HepG2 (cell line): Measurements from ENCODE around the gene HSPA14. TPM values are rescaled to one million over a fixed set of nuclear protein-coding genes. Genes with fewer than 3 reads are reported as not detected.

Experiments
- DMAP1 ChIP-seq: IDR thresholded peaks from 2 replicates; pipeline ENCODE4 v1.6.1; 2016
- ESRRA ChIP-seq: sonication (generic); formaldehyde crosslinking; IDR thresholded peaks from 2 replicates; pipeline ENCODE4 v1.5.1; 2020; ENCODE audit warnings: mild to moderate bottlenecking, low read depth, missing genetic modification reagents
- JDP2 ChIP-seq: sonication (generic); formaldehyde crosslinking; IDR thresholded peaks from 2 replicates; pipeline ENCODE4 v1.8.1; 2022; ENCODE audit warnings: missing genetic modification reagents, borderline replicate concordance
- KDM6A ChIP-seq: IDR thresholded peaks from 2 replicates; pipeline ENCODE4 v1.6.1; 2016; ENCODE audit warnings: low read depth
- MAZ ChIP-seq, 2 experiments: sonication (generic) in 1 of 2; formaldehyde crosslinking in 1 of 2; IDR thresholded peaks; 2 replicates each; pipeline versions ENCODE4 v1.5.0 to v1.6.1; 2012 to 2020; ENCODE audit warnings: low read depth in 2 of 2, mild to moderate bottlenecking in 2 of 2, borderline replicate concordance in 1 of 2, improper control_type of control experiment in 1 of 2, low read length in 1 of 2, missing genetic modification reagents in 1 of 2, moderate library complexity in 1 of 2
- NR2C2 ChIP-seq: sonication (generic); formaldehyde crosslinking; IDR thresholded peaks from 2 replicates; pipeline ENCODE4 v1.4.0; 2020; ENCODE audit warnings: missing genetic modification reagents, mild to moderate bottlenecking, moderate library complexity, borderline replicate concordance
- ZNF333 ChIP-seq: sonication (generic); formaldehyde crosslinking; IDR thresholded peaks from 2 replicates; pipeline ENCODE4 v1.4.0; 2020; ENCODE audit warnings: mild to moderate bottlenecking, missing genetic modification reagents, borderline replicate concordance
- ZNF33B ChIP-seq: sonication (generic); formaldehyde crosslinking; IDR thresholded peaks from 2 replicates; pipeline ENCODE4 v1.5.1; 2020; ENCODE audit warnings: mild to moderate bottlenecking, missing genetic modification reagents
- ZNF34 ChIP-seq: sonication (generic); formaldehyde crosslinking; IDR thresholded peaks from 2 replicates; pipeline ENCODE4 v1.4.0; 2020; ENCODE audit warnings: mild to moderate bottlenecking, missing genetic modification reagents, borderline replicate concordance
- ZNF468 ChIP-seq: sonication (generic); formaldehyde crosslinking; IDR thresholded peaks from 2 replicates; pipeline ENCODE4 v1.8.0; 2022; ENCODE audit warnings: mild to moderate bottlenecking, moderate library complexity, missing genetic modification reagents
- ZNF562 ChIP-seq: sonication (generic); formaldehyde crosslinking; IDR thresholded peaks from 2 replicates; pipeline ENCODE4 v1.8.0; 2022; ENCODE audit warnings: missing genetic modification reagents, borderline replicate concordance
- ZNF644 ChIP-seq: IDR thresholded peaks from 2 replicates; pipeline ENCODE4 v1.6.1; 2016; ENCODE audit warnings: low read depth
- polyA plus RNA-seq, 8 experiments: library from polyadenylated mRNA; depleted of rRNA in 3 of 8; stranded (reverse) in 7 of 8; unstranded in 1 of 8; fragments of >200 nt; fragmentation: Illumina TruSeq in 4 of 8; extraction: Trizol in 4 of 8; gene quantifications; 2 replicates each; pipeline versions ENCODE4 v1.2.1 to v1.2.3, GENCODE V29; 2011 to 2016; ENCODE audit warnings: low read depth in 4 of 8, missing spikeins in 1 of 8, mixed read lengths in 1 of 8; ENCODE audit not compliant: insufficient read depth in 1 of 8
- total RNA-seq, 5 experiments: library from RNA; depleted of rRNA; stranded (reverse); fragments of >200 nt; fragmentation: Illumina TruSeq; extraction: Trizol; gene quantifications; 2 replicates each; pipeline ENCODE4 v1.2.3, GENCODE V29; 2016; ENCODE audit warnings: low read depth in 1 of 5
- TF ChIP-seq, protein P1 (sequence below): IDR thresholded peaks from 2 replicates; pipeline ENCODE4 v1.6.1; 2016; ENCODE audit warnings: low read depth, control low read depth
- TF ChIP-seq, protein P2 (sequence below), 2 experiments: sonication (generic) in 1 of 2; formaldehyde crosslinking in 1 of 2; IDR thresholded peaks; 2 replicates each; pipeline versions ENCODE4 v1.6.1 to v1.9.0; 2014 to 2022; ENCODE audit warnings: antibody characterized with exemption in 1 of 2, borderline replicate concordance in 1 of 2, inconsistent platforms in 1 of 2, low read depth in 1 of 2, missing genetic modification reagents in 1 of 2
- TF ChIP-seq, protein P3 (sequence below): sonication (generic); formaldehyde crosslinking; IDR thresholded peaks from 2 replicates; pipeline ENCODE4 v1.9.0; 2022; ENCODE audit warnings: low read depth, missing genetic modification reagents
- TF ChIP-seq, protein P4 (sequence below): sonication (generic); formaldehyde crosslinking; IDR thresholded peaks from 2 replicates; pipeline ENCODE4 v1.4.0; 2020; ENCODE audit warnings: mild to moderate bottlenecking, missing genetic modification reagents, borderline replicate concordance

Gene HSPA14
- total and polyA plus RNA-seq, 2 of the 13 experiments (the other 11 are each of a cell fraction or from before 2014, with no cell fraction given), result 10.7 to 29.8 TPM

DNA sequence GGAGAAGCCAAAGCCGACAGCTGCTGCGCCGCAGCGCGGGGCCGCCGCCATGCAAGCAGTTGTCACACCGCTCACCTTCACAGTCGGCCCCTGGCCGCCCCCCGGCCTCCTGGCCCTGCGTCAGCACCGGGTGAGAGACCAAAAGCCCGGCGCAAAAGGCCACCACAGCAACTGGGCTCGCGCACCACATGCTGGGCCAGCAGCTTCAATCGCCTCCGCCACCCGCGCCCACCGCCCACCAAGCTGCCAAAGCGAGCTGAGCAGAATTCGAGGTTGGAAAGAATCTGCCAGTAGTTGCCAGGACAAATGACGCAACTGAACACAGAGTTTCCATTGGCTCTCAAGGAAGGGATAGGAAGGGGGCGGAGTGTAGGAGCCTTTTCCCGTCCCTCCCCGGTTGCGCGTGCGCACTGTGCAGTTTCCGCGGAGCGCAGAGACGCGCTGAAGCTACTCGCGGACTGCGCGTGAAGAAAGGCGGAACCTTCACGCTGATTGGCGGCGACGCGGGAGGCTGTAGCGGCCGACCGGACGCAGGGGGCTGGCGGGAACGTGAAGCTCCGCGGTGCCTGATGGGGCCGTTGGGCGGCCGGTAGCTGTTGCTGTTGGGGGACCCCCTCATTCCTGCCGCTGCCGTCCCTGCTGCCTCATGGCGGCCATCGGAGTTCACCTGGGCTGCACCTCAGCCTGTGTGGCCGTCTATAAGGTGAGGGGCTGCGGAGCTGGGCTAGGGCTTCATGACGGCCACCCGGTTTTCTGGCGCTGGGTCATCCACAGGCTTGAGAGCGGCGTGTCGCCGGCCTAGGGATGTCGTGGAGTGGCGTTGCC is at the start of gene HSPA14, which contains the start of the genes CDNF and MSANTD7 (continued):
- TF ChIP-seq, protein P1, sequence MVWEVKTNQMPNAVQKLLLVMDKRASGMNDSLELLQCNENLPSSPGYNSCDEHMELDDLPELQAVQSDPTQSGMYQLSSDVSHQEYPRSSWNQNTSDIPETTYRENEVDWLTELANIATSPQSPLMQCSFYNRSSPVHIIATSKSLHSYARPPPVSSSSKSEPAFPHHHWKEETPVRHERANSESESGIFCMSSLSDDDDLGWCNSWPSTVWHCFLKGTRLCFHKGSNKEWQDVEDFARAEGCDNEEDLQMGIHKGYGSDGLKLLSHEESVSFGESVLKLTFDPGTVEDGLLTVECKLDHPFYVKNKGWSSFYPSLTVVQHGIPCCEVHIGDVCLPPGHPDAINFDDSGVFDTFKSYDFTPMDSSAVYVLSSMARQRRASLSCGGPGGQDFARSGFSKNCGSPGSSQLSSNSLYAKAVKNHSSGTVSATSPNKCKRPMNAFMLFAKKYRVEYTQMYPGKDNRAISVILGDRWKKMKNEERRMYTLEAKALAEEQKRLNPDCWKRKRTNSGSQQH, result peak; percentile 4; the same call in 1 of the 2 replicates
- no peak for TF ChIP-seq ZNF333
- TF ChIP-seq ZNF468 (CRISPR knock-in tag), result no peak
- TF ChIP-seq, protein P2, sequence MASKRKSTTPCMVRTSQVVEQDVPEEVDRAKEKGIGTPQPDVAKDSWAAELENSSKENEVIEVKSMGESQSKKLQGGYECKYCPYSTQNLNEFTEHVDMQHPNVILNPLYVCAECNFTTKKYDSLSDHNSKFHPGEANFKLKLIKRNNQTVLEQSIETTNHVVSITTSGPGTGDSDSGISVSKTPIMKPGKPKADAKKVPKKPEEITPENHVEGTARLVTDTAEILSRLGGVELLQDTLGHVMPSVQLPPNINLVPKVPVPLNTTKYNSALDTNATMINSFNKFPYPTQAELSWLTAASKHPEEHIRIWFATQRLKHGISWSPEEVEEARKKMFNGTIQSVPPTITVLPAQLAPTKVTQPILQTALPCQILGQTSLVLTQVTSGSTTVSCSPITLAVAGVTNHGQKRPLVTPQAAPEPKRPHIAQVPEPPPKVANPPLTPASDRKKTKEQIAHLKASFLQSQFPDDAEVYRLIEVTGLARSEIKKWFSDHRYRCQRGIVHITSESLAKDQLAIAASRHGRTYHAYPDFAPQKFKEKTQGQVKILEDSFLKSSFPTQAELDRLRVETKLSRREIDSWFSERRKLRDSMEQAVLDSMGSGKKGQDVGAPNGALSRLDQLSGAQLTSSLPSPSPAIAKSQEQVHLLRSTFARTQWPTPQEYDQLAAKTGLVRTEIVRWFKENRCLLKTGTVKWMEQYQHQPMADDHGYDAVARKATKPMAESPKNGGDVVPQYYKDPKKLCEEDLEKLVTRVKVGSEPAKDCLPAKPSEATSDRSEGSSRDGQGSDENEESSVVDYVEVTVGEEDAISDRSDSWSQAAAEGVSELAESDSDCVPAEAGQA (IDR thresholded peaks at IDR 0.05; ENCODE audit: low read depth), result peak; percentile 26; the same call in 1 of the 2 replicates
- TF ChIP-seq, protein P2 (CRISPR knock-in tag; IDR thresholded peaks at IDR 0.05; ENCODE audit: borderline replicate concordance), result no peak
- no peak for TF ChIP-seq ZNF562 (CRISPR knock-in tag)
- TF ChIP-seq MAZ (IDR thresholded peaks at IDR 0.05; ENCODE audit: borderline replicate concordance, low read depth, low read length), result peak; percentile 39; the same call in 1 of the 2 replicates
- TF ChIP-seq MAZ (CRISPR knock-in tag; IDR thresholded peaks at IDR 0.05; ENCODE audit: low read depth), result peak; percentile 76; the same call in 1 of the 2 replicates
- TF ChIP-seq ESRRA (CRISPR knock-in tag), result no peak
- 0 out of 2 replicates have a peak, but pooled peaks have one; percentile 40 for TF ChIP-seq ZNF33B (CRISPR knock-in tag)
- peak; percentile 45; the same call in 1 of the 2 replicates for TF ChIP-seq NR2C2
- no peak for TF ChIP-seq JDP2
- no peak for TF ChIP-seq ZNF644 (CRISPR knock-in tag)
- no peak; the same call in none of the 2 replicates for TF ChIP-seq DMAP1 (CRISPR knock-in tag)
- TF ChIP-seq, protein P3, sequence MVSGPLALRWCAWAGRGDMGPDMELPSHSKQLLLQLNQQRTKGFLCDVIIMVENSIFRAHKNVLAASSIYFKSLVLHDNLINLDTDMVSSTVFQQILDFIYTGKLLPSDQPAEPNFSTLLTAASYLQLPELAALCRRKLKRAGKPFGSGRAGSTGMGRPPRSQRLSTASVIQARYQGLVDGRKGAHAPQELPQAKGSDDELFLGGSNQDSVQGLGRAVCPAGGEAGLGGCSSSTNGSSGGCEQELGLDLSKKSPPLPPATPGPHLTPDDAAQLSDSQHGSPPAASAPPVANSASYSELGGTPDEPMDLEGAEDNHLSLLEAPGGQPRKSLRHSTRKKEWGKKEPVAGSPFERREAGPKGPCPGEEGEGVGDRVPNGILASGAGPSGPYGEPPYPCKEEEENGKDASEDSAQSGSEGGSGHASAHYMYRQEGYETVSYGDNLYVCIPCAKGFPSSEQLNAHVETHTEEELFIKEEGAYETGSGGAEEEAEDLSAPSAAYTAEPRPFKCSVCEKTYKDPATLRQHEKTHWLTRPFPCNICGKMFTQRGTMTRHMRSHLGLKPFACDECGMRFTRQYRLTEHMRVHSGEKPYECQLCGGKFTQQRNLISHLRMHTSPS (CRISPR knock-in tag), result no peak
- TF ChIP-seq ZNF34 (CRISPR knock-in tag), result 0 out of 2 replicates have a peak, but pooled peaks have one; percentile 36
- TF ChIP-seq, protein P4, sequence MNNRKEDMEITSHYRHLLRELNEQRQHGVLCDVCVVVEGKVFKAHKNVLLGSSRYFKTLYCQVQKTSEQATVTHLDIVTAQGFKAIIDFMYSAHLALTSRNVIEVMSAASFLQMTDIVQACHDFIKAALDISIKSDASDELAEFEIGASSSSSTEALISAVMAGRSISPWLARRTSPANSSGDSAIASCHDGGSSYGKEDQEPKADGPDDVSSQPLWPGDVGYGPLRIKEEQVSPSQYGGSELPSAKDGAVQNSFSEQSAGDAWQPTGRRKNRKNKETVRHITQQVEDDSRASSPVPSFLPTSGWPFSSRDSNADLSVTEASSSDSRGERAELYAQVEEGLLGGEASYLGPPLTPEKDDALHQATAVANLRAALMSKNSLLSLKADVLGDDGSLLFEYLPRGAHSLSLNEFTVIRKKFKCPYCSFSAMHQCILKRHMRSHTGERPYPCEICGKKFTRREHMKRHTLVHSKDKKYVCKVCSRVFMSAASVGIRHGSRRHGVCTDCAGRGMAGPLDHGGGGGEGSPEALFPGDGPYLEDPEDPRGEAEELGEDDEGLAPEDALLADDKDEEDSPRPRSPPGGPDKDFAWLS (CRISPR knock-in tag), result 0 out of 2 replicates have a peak, but pooled peaks have one; percentile 27
- TF ChIP-seq KDM6A, result no peak
